ENCODE data around the gene MYH7. TPM values are rescaled to one million over a fixed set of nuclear protein-coding genes. Genes with fewer than 3 reads are reported as not detected.
"Not testable (repeated sequence)": the region's sequence is repeated elsewhere in the genome, so short reads cannot be mapped to it uniquely, and the experiment has no call there.

MYH7 gene
- total and polyA plus RNA-seq, 5 donors from 2014 or later = not detected

DNA sequence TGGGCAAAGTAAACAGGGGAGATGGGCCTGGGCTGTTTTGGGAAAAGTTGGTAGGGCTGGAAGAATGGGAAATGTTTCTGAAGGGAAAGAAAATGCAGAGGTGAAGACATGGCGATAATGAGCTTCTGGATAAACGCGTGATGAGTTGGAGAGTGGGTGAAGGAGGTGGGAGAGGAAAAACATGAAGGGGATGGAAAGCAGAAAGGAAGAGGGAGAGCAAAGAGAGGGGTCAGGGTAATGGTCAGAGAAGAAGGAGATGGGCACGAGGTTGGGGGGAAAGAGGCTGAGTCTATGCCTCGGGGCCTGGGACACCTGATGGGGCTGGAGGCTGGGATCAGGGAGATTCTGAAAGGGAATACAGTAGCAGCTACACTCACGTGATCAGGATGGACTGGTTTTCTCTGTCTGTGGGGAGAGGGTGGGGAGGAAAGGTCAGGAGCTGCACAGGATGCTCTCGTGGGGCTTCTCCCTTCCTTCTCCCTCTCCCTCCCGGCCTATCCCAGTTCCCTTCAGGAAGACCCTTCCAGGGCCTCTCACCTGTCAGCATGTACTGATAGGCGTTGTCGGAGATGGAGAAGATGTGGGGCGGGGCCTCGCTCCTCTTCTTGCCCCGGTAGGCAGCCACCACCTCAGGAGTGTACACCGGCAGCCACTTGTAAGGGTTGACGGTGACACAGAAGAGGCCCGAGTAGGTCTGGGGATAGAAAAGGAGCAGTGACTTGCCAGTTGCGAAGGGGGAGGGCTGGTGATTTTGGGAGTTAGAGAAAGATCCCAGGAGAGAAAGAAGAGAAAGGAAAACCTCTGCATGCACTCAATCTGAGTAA, 3.1 kb downstream of the MYH7 start:
- H3K27me3 Mint-ChIP-seq = peaks cover 5% of the 10 kb centered on the region
- H3K4me3 ChIP-seq (ENCODE audit: low read depth, low read length) = no peak overlapping the region
- H3K9me3 ChIP-seq (ENCODE audit: control insufficient read depth in 2 of 2, low read length in 2 of 2) = no peaks in the 10 kb centered on the region
- H3K27me3 ChIP-seq (ENCODE audit: control insufficient read depth, insufficient read depth, low read length) = peaks cover 2% of the 10 kb centered on the region
- no peaks in the 10 kb centered on the region for H3K4me1 ChIP-seq (ENCODE audit: control insufficient read depth, insufficient read depth, low read length, poor library complexity, severe bottlenecking)
- ATAC-seq (ENCODE audit: low read depth in 2 of 2) (no peak), DNase-seq (no peak)
- H3K36me3 ChIP-seq (ENCODE audit: control insufficient read depth, insufficient read depth, low read length) = no peaks in the 10 kb centered on the region
- H3K27ac ChIP-seq (ENCODE audit: insufficient read depth, low read length, poor library complexity, severe bottlenecking) = no peak overlapping the region
- peaks cover 0 to 1% (median 0%) of the 10 kb centered on the region in 7 donors for H3K9me3 Mint-ChIP-seq
- no peaks in the 10 kb centered on the region for H3K36me3 Mint-ChIP-seq
- no peak overlapping the region for H3K4me3 Mint-ChIP-seq
- H3K4me1 Mint-ChIP-seq = peaks cover 0 to 5% (median 0%) of the 10 kb centered on the region in 4 donors
- peak overlapping the region in 1 of 3 donors; percentile 0 for H3K27ac Mint-ChIP-seq

DNA sequence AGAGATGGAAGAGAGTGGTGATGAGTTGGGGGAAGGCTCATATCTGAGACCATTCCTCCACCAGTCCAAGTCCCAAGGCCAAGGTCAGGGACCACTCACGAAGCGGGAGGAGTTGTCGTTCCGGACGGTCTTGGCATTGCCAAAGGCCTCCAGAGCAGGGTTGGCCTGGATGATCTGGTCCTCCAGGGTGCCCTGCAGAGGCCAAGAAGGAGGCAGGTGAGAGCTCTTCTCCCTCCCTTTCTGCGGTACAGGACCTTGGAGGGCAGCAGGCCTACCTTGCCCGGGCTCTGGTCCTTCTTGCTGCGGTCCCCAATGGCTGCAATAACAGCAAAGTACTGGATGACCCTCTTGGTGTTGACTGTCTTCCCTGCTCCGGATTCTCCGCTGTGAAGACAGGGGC, 4.0 kb downstream of the MYH7 start:
- Histone ChIP-seq H3K27me3 (ENCODE audit: control insufficient read depth, insufficient read depth, low read length) (peaks cover 2% of the 10 kb centered on the region), H3K9me3 (ENCODE audit: control insufficient read depth in 2 of 2, low read length in 2 of 2) (no peaks in the 10 kb centered on the region), H3K4me1 (ENCODE audit: control insufficient read depth, insufficient read depth, low read length, poor library complexity, severe bottlenecking) (no peaks in the 10 kb centered on the region), H3K4me3 (ENCODE audit: low read depth, low read length) (no peak overlapping the region), H3K36me3 (ENCODE audit: control insufficient read depth, insufficient read depth, low read length) (no peaks in the 10 kb centered on the region), H3K27ac (ENCODE audit: insufficient read depth, low read length, poor library complexity, severe bottlenecking) (no peak overlapping the region)
- Mint-ChIP-seq H3K9me3 (peaks cover 0 to 2% (median 0%) of the 10 kb centered on the region in 7 donors), H3K27me3 (peaks cover 5% of the 10 kb centered on the region), H3K27ac (no peak overlapping the region), H3K4me1 (peaks cover 0 to 5% (median 0%) of the 10 kb centered on the region in 4 donors), H3K4me3 (no peak overlapping the region), H3K36me3 (no peaks in the 10 kb centered on the region)
- no peak for DNase-seq
- no peak for ATAC-seq (ENCODE audit: low read depth in 2 of 2)

DNA sequence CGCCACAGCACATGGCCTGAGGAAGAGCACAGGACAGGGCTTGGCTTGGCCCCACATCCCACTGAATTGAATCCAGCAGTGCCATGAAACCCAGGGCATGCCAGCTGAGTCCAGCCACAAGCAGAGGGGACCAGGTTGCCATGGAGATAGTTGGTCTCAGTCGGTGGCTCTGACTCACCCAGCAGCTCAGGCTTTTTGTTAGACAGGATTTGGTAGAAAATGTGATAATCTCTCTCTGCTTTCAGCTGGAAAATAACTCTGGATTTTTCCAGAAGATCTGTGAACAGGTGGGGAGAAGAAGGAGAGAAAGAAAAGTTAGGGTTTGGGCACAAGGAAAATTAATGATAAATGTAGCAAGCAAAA, 4.8 kb downstream of the MYH7 start:
- no peaks in the 10 kb centered on the region for H3K36me3 ChIP-seq (ENCODE audit: control insufficient read depth, insufficient read depth, low read length)
- Mint-ChIP-seq H3K27ac (no peak overlapping the region), H3K4me1 (peaks cover 0 to 5% (median 0%) of the 10 kb centered on the region in 4 donors), H3K36me3 (no peaks in the 10 kb centered on the region), H3K27me3 (peaks cover 5% of the 10 kb centered on the region), H3K9me3 (peaks cover 0 to 2% (median 0%) of the 10 kb centered on the region in 7 donors), H3K4me3 (no peak overlapping the region)
- DNase-seq (no peak), ATAC-seq (ENCODE audit: low read depth in 2 of 2) (no peak)
- no peaks in the 10 kb centered on the region for H3K9me3 ChIP-seq (ENCODE audit: control insufficient read depth in 2 of 2, low read length in 2 of 2)
- no peak overlapping the region for H3K27ac ChIP-seq (ENCODE audit: insufficient read depth, low read length, poor library complexity, severe bottlenecking)
- no peaks in the 10 kb centered on the region for H3K4me1 ChIP-seq (ENCODE audit: control insufficient read depth, insufficient read depth, low read length, poor library complexity, severe bottlenecking)
- peaks cover 2% of the 10 kb centered on the region for H3K27me3 ChIP-seq (ENCODE audit: control insufficient read depth, insufficient read depth, low read length)
- no peak overlapping the region for H3K4me3 ChIP-seq (ENCODE audit: low read depth, low read length)

DNA sequence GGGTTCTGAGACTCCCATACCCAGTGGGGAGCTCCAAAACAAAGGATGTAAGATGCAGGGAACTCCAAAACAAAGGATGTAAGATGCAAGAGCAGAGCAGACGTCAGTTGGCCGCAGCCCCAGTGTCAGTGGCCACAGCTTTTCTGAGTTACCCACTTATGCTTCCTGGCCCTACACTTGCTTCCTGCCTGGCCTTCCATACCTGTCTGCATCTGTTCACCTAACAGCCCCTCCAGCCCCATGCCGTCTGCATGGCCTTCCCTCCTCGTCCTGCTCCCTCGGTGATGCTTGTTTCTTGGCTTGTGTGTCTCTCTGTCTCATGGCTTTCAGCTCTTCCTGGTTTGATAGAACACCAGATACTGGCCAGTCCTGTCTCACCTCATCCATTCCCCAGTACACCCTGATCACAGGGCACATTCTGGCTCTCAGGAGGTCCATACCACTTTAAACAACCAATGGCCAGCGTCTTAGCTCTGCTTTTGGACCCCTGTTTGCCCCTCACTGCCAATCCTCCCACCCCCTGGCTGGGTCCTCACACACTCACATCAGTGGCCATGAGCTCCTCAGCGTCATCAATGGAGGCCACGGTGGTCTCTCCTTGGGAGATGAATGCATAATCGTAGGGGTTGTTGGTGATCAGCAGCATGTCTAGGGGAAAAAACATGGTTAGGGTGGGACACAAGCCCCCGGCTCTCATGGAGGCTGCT, 5.3 kb downstream of the MYH7 start:
- no peak overlapping the region for H3K27ac ChIP-seq (ENCODE audit: insufficient read depth, low read length, poor library complexity, severe bottlenecking)
- H3K27me3 Mint-ChIP-seq = peaks cover 5% of the 10 kb centered on the region
- H3K36me3 Mint-ChIP-seq = no peaks in the 10 kb centered on the region
- H3K4me1 Mint-ChIP-seq = peaks cover 0 to 2% (median 0%) of the 10 kb centered on the region in 4 donors
- no peaks in the 10 kb centered on the region for H3K36me3 ChIP-seq (ENCODE audit: control insufficient read depth, insufficient read depth, low read length)
- H3K4me3 ChIP-seq (ENCODE audit: low read depth, low read length) = no peak overlapping the region
- no peaks in the 10 kb centered on the region for H3K9me3 ChIP-seq (ENCODE audit: control insufficient read depth in 2 of 2, low read length in 2 of 2)
- H3K27me3 ChIP-seq (ENCODE audit: control insufficient read depth, insufficient read depth, low read length) = peaks cover 2% of the 10 kb centered on the region
- no peak overlapping the region for H3K4me3 Mint-ChIP-seq
- peaks cover 0 to 2% (median 0%) of the 10 kb centered on the region in 7 donors for H3K9me3 Mint-ChIP-seq
- DNase-seq (no peak), ATAC-seq (ENCODE audit: low read depth in 2 of 2) (no peak)
- H3K27ac Mint-ChIP-seq = no peak overlapping the region
- no peaks in the 10 kb centered on the region for H3K4me1 ChIP-seq (ENCODE audit: control insufficient read depth, insufficient read depth, low read length, poor library complexity, severe bottlenecking)

DNA sequence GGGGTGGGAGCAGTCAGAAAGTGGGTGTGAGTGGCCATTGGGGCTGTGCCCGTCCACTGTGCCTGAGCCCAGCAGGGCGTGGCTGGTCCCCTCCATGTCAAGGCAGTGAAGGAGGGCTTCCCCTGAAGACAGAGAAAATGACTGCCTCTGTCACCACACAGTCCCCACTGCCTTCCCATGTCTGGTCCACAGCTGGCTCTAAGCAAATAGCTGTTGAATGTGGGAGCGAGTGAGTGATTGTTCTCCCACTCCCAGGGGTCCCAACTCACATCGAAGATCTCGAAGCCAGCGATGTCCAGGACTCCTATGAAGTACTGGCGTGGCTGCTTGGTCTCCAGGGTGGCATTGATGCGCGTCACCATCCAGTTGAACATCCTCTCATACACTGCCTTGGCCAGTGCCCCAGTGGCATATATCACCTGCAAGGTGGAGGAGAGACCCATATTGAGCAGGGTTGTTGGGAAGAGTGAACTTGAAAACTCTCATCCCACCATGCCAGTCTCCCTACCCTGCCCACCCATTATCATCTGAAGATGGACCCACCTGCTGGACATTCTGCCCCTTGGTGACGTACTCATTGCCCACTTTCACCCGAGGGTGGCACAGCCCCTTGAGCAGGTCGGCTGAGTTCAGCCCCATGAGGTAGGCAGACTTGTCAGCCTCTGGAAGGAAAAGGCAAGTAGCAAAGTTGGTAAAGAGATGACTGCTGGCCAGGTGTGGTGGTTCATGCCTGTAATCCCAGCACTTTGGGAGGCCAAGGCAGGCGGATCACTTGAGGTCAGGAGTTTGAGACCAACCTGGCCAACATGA, 6.6 kb downstream of the MYH7 start:
- no peaks in the 10 kb centered on the region for H3K36me3 ChIP-seq (ENCODE audit: control insufficient read depth, insufficient read depth, low read length)
- Mint-ChIP-seq H3K27me3 (peaks cover 5% of the 10 kb centered on the region), H3K36me3 (no peaks in the 10 kb centered on the region), H3K9me3 (peaks cover 0 to 2% (median 0%) of the 10 kb centered on the region in 7 donors), H3K27ac (no peak overlapping the region), H3K4me3 (no peak overlapping the region), H3K4me1 (no peaks in the 10 kb centered on the region)
- H3K4me3 ChIP-seq (ENCODE audit: low read depth, low read length) = no peak overlapping the region
- no peaks in the 10 kb centered on the region for H3K4me1 ChIP-seq (ENCODE audit: control insufficient read depth, insufficient read depth, low read length, poor library complexity, severe bottlenecking)
- no peak for DNase-seq
- H3K27ac ChIP-seq (ENCODE audit: insufficient read depth, low read length, poor library complexity, severe bottlenecking) = no peak overlapping the region
- no peak for ATAC-seq (ENCODE audit: low read depth in 2 of 2)
- no peaks in the 10 kb centered on the region for H3K9me3 ChIP-seq (ENCODE audit: control insufficient read depth in 2 of 2, low read length in 2 of 2)
- peaks cover 2% of the 10 kb centered on the region for H3K27me3 ChIP-seq (ENCODE audit: control insufficient read depth, insufficient read depth, low read length)

GRCh38 chr14:23425798-23426197, 9.7 kb downstream of the MYH7 start:
- not testable (repeated sequence) for H3K27me3 Mint-ChIP-seq; H3K36me3 ChIP-seq (ENCODE audit: control insufficient read depth, insufficient read depth, low read length); H3K4me3 Mint-ChIP-seq; H3K27me3 ChIP-seq (ENCODE audit: control insufficient read depth, insufficient read depth, low read length); ATAC-seq (ENCODE audit: low read depth in 2 of 2); H3K27ac Mint-ChIP-seq; DNase-seq; H3K4me1 Mint-ChIP-seq; H3K4me1 ChIP-seq (ENCODE audit: control insufficient read depth, insufficient read depth, low read length, poor library complexity, severe bottlenecking); H3K9me3 Mint-ChIP-seq; H3K27ac ChIP-seq (ENCODE audit: insufficient read depth, low read length, poor library complexity, severe bottlenecking); H3K4me3 ChIP-seq (ENCODE audit: low read depth, low read length); H3K36me3 Mint-ChIP-seq; H3K9me3 ChIP-seq (ENCODE audit: control insufficient read depth in 2 of 2, low read length in 2 of 2)

- H3K27ac Mint-ChIP-seq = no peak overlapping the region
- no peak overlapping the region for H3K4me3 Mint-ChIP-seq
Measured at GRCh38 chr14:23425169-23425568, 10.3 kb downstream of the MYH7 start.

More at GRCh38 chr14:23425169-23425568, 10.3 kb downstream of the MYH7 start:
- Histone ChIP-seq H3K27ac (ENCODE audit: insufficient read depth, low read length, poor library complexity, severe bottlenecking) (no peak overlapping the region), H3K36me3 (ENCODE audit: control insufficient read depth, insufficient read depth, low read length) (no peaks in the 10 kb centered on the region), H3K4me1 (ENCODE audit: control insufficient read depth, insufficient read depth, low read length, poor library complexity, severe bottlenecking) (no peaks in the 10 kb centered on the region), H3K4me3 (ENCODE audit: low read depth, low read length) (no peak overlapping the region), H3K27me3 (ENCODE audit: control insufficient read depth, insufficient read depth, low read length) (peaks cover 2% of the 10 kb centered on the region), H3K9me3 (ENCODE audit: control insufficient read depth in 2 of 2, low read length in 2 of 2) (no peaks in the 10 kb centered on the region)
- H3K9me3 Mint-ChIP-seq = peaks cover 0 to 2% (median 0%) of the 10 kb centered on the region in 7 donors
- no peak for DNase-seq
- no peaks in the 10 kb centered on the region for H3K4me1 Mint-ChIP-seq
- H3K27me3 Mint-ChIP-seq = peaks cover 5% of the 10 kb centered on the region
- no peak for ATAC-seq (ENCODE audit: low read depth in 2 of 2)
- H3K36me3 Mint-ChIP-seq = no peaks in the 10 kb centered on the region

Data from CD4-positive, CD25-positive, alpha-beta regulatory T cell (primary cell).